Cardiac muscle cell (in vitro differentiated cells and primary cell): ENCODE measurements around the gene TSHR. TPM values are rescaled to one million over a fixed set of nuclear protein-coding genes. Genes with fewer than 3 reads are reported as not detected.

Experiments
- DNase-seq, 2 donors: peaks; one replicate each; pipeline versions ENCODE4 v3.0.0 to v3.0.0-alpha.2; 2010 to 2017; ENCODE audit warnings: low read depth in 1 of 2, low spot score in 1 of 2
- H3K27ac ChIP-seq: fragments of 200-600 bp; sonication (generic); 2 replicates; pipeline ENCODE4 v1.5.1; 2016
- H3K27me3 ChIP-seq: fragments of 200-600 bp; sonication (generic); 2 replicates; pipeline ENCODE4 v1.6.0; 2016; ENCODE audit warnings: control low read depth
- H3K36me3 ChIP-seq: fragments of 200-600 bp; sonication (generic); 2 replicates; pipeline ENCODE4 v1.5.1; 2016; ENCODE audit warnings: control low read depth
- H3K4me1 ChIP-seq: fragments of 200-600 bp; sonication (generic); 2 replicates; pipeline ENCODE4 v1.8.1; 2017; ENCODE audit warnings: low read depth, mild to moderate bottlenecking, mixed run types
- H3K4me3 ChIP-seq: fragments of 200-600 bp; sonication (generic); 2 replicates; pipeline ENCODE4 v1.5.1; 2016; ENCODE audit warnings: mild to moderate bottlenecking
- H3K9me3 ChIP-seq: fragments of 200-600 bp; sonication (generic); 2 replicates; pipeline ENCODE4 v1.5.1; 2017; ENCODE audit warnings: low read depth, mild to moderate bottlenecking, control low read depth
- polyA plus RNA-seq: library from polyadenylated mRNA; unstranded; fragments of >200 nt; fragmentation: Nextera tagmentation; extraction: Ambion mirVana; gene quantifications from 2 replicates; pipeline ENCODE4 v1.2.1, GENCODE V29; 2016
- total RNA-seq: library from RNA; depleted of rRNA; stranded (reverse); fragments of >200 nt; gene quantifications from 2 replicates; pipeline ENCODE4 v1.2.3, GENCODE V29; 2016
- TF ChIP-seq, protein P1 (sequence below): IDR thresholded peaks from 2 replicates; pipeline ENCODE4 v1.5.1; 2012; ENCODE audit warnings: low read depth, mild to moderate bottlenecking, low read length

The TSHR gene
- total and polyA plus RNA-seq, 2 experiments from 2014 or later = 0.38 to 1.2 TPM

GRCh38 chr14:81004575-81004974 lies 49.2 kb downstream of the TSHR start:
- Histone ChIP-seq H3K9me3 (no peaks in the 10 kb centered on the region), H3K27ac (no peak overlapping the region), H3K4me1 (no peaks in the 10 kb centered on the region), H3K36me3 (no peaks in the 10 kb centered on the region), H3K27me3 (no peaks in the 10 kb centered on the region), H3K4me3 (no peak overlapping the region)
- TF ChIP-seq, protein P1, sequence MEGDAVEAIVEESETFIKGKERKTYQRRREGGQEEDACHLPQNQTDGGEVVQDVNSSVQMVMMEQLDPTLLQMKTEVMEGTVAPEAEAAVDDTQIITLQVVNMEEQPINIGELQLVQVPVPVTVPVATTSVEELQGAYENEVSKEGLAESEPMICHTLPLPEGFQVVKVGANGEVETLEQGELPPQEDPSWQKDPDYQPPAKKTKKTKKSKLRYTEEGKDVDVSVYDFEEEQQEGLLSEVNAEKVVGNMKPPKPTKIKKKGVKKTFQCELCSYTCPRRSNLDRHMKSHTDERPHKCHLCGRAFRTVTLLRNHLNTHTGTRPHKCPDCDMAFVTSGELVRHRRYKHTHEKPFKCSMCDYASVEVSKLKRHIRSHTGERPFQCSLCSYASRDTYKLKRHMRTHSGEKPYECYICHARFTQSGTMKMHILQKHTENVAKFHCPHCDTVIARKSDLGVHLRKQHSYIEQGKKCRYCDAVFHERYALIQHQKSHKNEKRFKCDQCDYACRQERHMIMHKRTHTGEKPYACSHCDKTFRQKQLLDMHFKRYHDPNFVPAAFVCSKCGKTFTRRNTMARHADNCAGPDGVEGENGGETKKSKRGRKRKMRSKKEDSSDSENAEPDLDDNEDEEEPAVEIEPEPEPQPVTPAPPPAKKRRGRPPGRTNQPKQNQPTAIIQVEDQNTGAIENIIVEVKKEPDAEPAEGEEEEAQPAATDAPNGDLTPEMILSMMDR = no peak
- DNase-seq = no peak

DNA sequence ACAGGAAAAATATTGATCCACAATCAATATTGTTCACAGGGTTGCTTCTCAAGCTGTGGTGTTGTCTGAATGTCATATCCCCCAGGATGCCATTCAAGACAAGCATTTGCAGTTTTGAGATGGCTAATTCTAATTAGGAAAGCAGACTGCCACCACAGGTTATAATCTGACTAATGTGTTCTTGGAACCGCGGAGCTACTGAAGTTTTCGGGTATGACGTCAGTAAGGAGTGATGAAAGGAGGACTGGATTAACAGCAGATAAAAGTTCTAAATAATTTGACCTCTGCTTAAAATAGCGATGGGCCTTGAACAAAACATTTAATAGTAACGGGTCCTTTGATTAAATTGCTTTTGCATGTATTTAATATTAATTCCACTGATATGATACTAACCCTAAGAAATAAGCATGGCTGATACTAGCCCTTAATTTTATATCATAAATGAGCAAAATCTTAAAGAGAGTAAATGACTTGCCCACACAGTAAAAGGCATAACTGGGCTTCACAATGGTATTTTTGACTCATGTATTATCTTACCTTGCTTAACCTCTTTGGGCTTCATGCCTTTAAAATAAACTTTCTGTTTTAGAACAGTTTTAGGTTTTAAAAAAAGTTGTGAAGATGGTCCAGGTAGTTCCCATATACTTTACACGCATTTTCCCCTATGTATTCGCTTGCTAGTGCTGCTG lies 50.3 kb downstream of the TSHR start:
- TF ChIP-seq, protein P1 = no peak
- H3K36me3 ChIP-seq = no peaks in the 10 kb centered on the region
- peak in 1 of 2 donors; percentile 34 for DNase-seq
- no peaks in the 10 kb centered on the region for H3K9me3 ChIP-seq
- no peak overlapping the region for H3K4me3 ChIP-seq
- H3K27me3 ChIP-seq = no peaks in the 10 kb centered on the region
- H3K4me1 ChIP-seq = no peaks in the 10 kb centered on the region
- no peak overlapping the region for H3K27ac ChIP-seq

DNA sequence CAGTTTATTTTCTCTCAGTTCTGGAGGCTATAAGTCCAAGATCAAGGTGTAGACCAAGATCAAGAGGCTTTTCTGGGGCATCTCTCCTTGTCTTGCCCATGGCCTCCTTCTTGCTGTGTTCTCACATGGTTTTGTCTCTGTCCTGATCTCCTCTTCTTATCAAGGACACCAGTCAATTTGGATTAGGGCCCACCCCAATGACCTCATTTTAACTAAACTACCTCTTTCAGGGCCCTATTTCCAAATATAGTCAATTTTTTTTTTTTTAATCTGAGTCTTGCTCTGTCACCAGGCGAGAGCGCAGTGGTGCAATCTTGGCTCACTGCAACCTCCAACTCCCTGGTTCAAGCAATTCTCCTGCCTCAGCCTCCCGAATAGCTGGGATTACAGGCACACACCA lies 50.8 kb downstream of the TSHR start:
- no peak overlapping the region for H3K27ac ChIP-seq
- no peak overlapping the region for H3K4me3 ChIP-seq
- H3K27me3 ChIP-seq = no peaks in the 10 kb centered on the region
- no peak for DNase-seq
- TF ChIP-seq, protein P1 = no peak
- H3K9me3 ChIP-seq = no peaks in the 10 kb centered on the region
- H3K36me3 ChIP-seq = no peaks in the 10 kb centered on the region
- no peaks in the 10 kb centered on the region for H3K4me1 ChIP-seq

DNA sequence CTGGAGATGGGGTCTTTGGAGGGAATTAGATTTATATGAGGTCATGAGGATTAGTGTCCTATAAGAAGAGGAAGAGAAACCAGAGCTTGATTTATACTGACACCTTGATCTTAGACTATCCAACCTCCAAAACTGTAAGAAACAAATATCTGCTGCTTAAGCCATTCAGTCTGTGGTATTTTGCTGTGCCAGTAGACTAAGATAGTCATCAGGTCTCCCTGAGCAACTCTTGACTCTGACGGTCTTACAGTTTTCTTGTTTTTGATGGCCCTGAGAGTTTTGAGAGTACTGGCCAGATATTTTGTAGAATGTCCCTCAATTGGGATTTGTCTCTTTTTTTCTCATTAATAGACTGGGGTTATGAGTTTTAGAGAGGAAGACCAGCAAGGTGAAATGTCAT lies 51.7 kb downstream of the TSHR start:
- H3K36me3 ChIP-seq = no peaks in the 10 kb centered on the region
- DNase-seq = no peak
- H3K9me3 ChIP-seq = no peaks in the 10 kb centered on the region
- no peak overlapping the region for H3K4me3 ChIP-seq
- no peaks in the 10 kb centered on the region for H3K4me1 ChIP-seq
- H3K27ac ChIP-seq = no peak overlapping the region
- TF ChIP-seq, protein P1 = no peak
- H3K27me3 ChIP-seq = no peaks in the 10 kb centered on the region

DNA sequence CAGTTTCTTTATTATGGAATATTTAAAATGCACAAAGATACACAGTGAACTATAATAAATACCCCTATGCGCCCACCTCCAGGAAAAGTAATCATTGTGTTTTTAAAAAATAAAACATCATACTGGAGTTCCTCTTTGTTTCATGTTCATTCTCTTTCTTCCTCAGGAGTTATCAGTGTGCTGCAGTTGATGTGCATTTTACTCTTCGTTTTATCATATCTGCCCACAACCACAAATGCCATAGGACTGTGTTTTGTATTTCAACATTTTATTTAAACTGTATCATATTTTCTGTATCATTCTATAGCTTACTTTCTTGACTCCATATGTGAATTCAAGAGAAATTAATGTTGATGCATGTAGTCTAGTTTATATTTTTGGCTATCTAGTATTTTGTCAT lies 53.9 kb downstream of the TSHR start:
- H3K4me1 ChIP-seq = no peaks in the 10 kb centered on the region
- no peak overlapping the region for H3K27ac ChIP-seq
- H3K27me3 ChIP-seq = no peaks in the 10 kb centered on the region
- TF ChIP-seq, protein P1 = no peak
- no peak for DNase-seq
- no peaks in the 10 kb centered on the region for H3K9me3 ChIP-seq
- no peak overlapping the region for H3K4me3 ChIP-seq
- no peaks in the 10 kb centered on the region for H3K36me3 ChIP-seq
